ENCODE data around the gene IL17RB. TPM values are rescaled to one million over a fixed set of nuclear protein-coding genes. Genes with fewer than 3 reads are reported as not detected.

IL17RB gene
- total and polyA plus RNA-seq, 2 of the 4 experiments (the other 2 are of a cell fraction): under 0.01 TPM; not detected in 1

DNA sequence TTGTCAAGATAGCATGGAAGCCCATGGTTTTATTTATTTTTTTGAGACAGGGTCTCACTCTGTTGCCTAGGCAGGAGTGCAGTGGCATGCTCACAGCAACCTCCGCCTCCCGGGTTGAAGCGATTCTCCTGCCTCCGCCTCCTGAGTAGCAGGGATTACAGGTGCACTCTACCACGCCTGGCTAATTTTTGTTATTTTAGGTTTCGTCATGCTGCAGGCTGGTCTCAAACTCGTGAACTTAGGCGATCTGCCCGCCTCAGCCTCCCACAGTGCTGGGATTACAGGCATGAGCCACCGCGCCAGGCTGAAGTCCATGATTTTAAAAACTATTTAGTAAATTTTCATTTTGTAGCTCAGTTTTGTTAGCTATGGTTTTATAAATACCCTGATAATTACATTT lies 38.3 kb downstream of the IL17RB start:
- POLR2A ChIA-PET (ENCODE audit: unreplicated experiment): no interaction called here

More for the DNA sequence above, 38.3 kb downstream of the IL17RB start:
- Histone ChIP-seq H3K36me3 (ENCODE audit: control insufficient read depth, insufficient read depth, low read length) (peaks cover 11% of the 10 kb centered on the region), H3K18ac (ENCODE audit: low read depth, low read length) (no peak overlapping the region), H3K79me1 (ENCODE audit: low read depth in 1 of 2, low read length in 2 of 2) (peaks cover 13 to 28% of the 10 kb centered on the region in 2 experiments), H3K9ac (ENCODE audit: low read depth, low read length) (no peak overlapping the region), H4K20me1 (ENCODE audit: insufficient read depth, low read length) (no peaks in the 10 kb centered on the region), H3K14ac (replicated peaks; ENCODE audit: low read depth, low read length) (no peak overlapping the region), H2AK5ac (ENCODE audit: low read depth, low read length) (no peak overlapping the region), H2AFZ (replicated peaks; ENCODE audit: low read length, poor library complexity) (no peak overlapping the region), H3K9me3 (ENCODE audit: control insufficient read depth, insufficient read depth, low read length) (no peaks in the 10 kb centered on the region), H4K8ac (ENCODE audit: low read depth in 2 of 2, low read length in 2 of 2) (no peak overlapping the region), H4K5ac (ENCODE audit: low read depth, low read length) (no peak overlapping the region), H3K27me3 (ENCODE audit: control insufficient read depth, insufficient read depth, low read length) (no peaks in the 10 kb centered on the region), H2BK15ac (ENCODE audit: low read depth, low read length) (no peak overlapping the region), H2BK5ac (ENCODE audit: low read depth, low read length, poor library complexity, severe bottlenecking) (no peak overlapping the region), H4K91ac (ENCODE audit: insufficient read depth, low read depth, low read length) (no peak overlapping the region), H2AK9ac (replicated peaks; ENCODE audit: low read depth, low read length, poor library complexity) (no peak overlapping the region), H3K23ac (ENCODE audit: low read depth, low read length) (no peak overlapping the region), H3K56ac (ENCODE audit: extremely low read depth, insufficient read depth, low read length) (no peak overlapping the region), H3K4ac (ENCODE audit: low read depth, low read length) (no peak overlapping the region), H3K4me1 (ENCODE audit: control insufficient read depth, insufficient read depth, low read length) (peaks cover 8% of the 10 kb centered on the region), H3K4me3 (ENCODE audit: insufficient read depth, low read depth, low read length) (no peak overlapping the region), H2BK20ac (ENCODE audit: low read depth, low read length) (no peak overlapping the region), H3K27ac (ENCODE audit: insufficient read depth, low read length) (no peak overlapping the region), H3K9me1 (ENCODE audit: insufficient read depth, low read length) (peaks cover 6% of the 10 kb centered on the region; the same call in 1 of the 2 replicates), H2BK120ac (ENCODE audit: low read depth, low read length) (no peak overlapping the region), H3K4me2 (ENCODE audit: low read depth, low read length) (no peak overlapping the region)
- 100% methylated on average over 5 of the region's 11 CpGs; no CpG with 5 or more reads in 1 of the 2 experiments for WGBS, 2 experiments (ENCODE audit: extremely low coverage in 2 of 2, insufficient read length in 1 of 2)
- TF ChIP-seq MAFK (IDR thresholded peaks at IDR 0.05; ENCODE audit: low read depth, low read length) (no peak), BHLHE40 (IDR thresholded peaks at IDR 0.05; ENCODE audit: low read depth, low read length) (no peak), CEBPB (IDR thresholded peaks at IDR 0.05; ENCODE audit: low read depth, low read length) (no peak), FOS (IDR thresholded peaks at IDR 0.05; ENCODE audit: low read depth, low read length) (no peak), MAZ (IDR thresholded peaks at IDR 0.05; ENCODE audit: borderline replicate concordance, low read depth, low read length) (no peak), SMC3 (IDR thresholded peaks at IDR 0.05; ENCODE audit: low read depth, low read length) (no peak), MXI1 (IDR thresholded peaks at IDR 0.05; ENCODE audit: borderline replicate concordance, low read depth, low read length) (no peak), POLR2A (IDR thresholded peaks at IDR 0.05; ENCODE audit: low read depth, low read length) (no peak), RAD21 (IDR thresholded peaks at IDR 0.05; ENCODE audit: low read length) (no peak), NFE2L2 (IDR thresholded peaks at IDR 0.05; ENCODE audit: low read depth, low read length) (no peak), CHD1 (IDR thresholded peaks at IDR 0.05; ENCODE audit: low read depth, low read length) (no peak), RCOR1 (IDR thresholded peaks at IDR 0.05; ENCODE audit: insufficient replicate concordance, low read length) (no peak), RFX5 (IDR thresholded peaks at IDR 0.05; ENCODE audit: low read depth, low read length) (no peak)
- TF ChIP-seq, protein P1, sequence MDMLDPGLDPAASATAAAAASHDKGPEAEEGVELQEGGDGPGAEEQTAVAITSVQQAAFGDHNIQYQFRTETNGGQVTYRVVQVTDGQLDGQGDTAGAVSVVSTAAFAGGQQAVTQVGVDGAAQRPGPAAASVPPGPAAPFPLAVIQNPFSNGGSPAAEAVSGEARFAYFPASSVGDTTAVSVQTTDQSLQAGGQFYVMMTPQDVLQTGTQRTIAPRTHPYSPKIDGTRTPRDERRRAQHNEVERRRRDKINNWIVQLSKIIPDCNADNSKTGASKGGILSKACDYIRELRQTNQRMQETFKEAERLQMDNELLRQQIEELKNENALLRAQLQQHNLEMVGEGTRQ (IDR thresholded peaks at IDR 0.05; ENCODE audit: low read depth, low read length): no peak
- TF ChIP-seq, protein P2, sequence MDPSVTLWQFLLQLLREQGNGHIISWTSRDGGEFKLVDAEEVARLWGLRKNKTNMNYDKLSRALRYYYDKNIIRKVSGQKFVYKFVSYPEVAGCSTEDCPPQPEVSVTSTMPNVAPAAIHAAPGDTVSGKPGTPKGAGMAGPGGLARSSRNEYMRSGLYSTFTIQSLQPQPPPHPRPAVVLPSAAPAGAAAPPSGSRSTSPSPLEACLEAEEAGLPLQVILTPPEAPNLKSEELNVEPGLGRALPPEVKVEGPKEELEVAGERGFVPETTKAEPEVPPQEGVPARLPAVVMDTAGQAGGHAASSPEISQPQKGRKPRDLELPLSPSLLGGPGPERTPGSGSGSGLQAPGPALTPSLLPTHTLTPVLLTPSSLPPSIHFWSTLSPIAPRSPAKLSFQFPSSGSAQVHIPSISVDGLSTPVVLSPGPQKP (IDR thresholded peaks at IDR 0.05; ENCODE audit: borderline replicate concordance, low read depth, low read length): no peak
- TF ChIP-seq, protein P3, sequence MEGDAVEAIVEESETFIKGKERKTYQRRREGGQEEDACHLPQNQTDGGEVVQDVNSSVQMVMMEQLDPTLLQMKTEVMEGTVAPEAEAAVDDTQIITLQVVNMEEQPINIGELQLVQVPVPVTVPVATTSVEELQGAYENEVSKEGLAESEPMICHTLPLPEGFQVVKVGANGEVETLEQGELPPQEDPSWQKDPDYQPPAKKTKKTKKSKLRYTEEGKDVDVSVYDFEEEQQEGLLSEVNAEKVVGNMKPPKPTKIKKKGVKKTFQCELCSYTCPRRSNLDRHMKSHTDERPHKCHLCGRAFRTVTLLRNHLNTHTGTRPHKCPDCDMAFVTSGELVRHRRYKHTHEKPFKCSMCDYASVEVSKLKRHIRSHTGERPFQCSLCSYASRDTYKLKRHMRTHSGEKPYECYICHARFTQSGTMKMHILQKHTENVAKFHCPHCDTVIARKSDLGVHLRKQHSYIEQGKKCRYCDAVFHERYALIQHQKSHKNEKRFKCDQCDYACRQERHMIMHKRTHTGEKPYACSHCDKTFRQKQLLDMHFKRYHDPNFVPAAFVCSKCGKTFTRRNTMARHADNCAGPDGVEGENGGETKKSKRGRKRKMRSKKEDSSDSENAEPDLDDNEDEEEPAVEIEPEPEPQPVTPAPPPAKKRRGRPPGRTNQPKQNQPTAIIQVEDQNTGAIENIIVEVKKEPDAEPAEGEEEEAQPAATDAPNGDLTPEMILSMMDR (conservative IDR thresholded peaks at IDR 0.05; ENCODE audit: low read depth, low read length): no peak
- BruUV-seq (replicated peaks): no TSS peak
- DNase-seq (no peak), ATAC-seq (ENCODE audit: low read depth) (no peak)
- intact Hi-C loops (cut with micrococcal nuclease) (loop anchor here (5.0 to 10.0 kb wide), 2 partner anchors 540 to 587 kb away; partner anchors contain the start of gene DCP1A), dilution Hi-C loops (cut with HindIII; ENCODE audit: low sequenced_read_pairs, unreplicated experiment) (no loop called here), in situ Hi-C loops (cut with MboI; ENCODE audit: low sequenced_read_pairs) (loop anchor here (25.0 kb wide), 1 partner anchor 597 kb away; no protein-coding TSS in a partner anchor)
- CTCF ChIA-PET: no interaction called here

Measured in IMR-90 (cell line).